ENCODE data around the gene SELENBP1. TPM values are rescaled to one million over a fixed set of nuclear protein-coding genes. Genes with fewer than 3 reads are reported as not detected.

SELENBP1 gene
- total RNA-seq, 4 donors from 2014 or later = 38.2 to 108 (median 61.6) TPM

DNA sequence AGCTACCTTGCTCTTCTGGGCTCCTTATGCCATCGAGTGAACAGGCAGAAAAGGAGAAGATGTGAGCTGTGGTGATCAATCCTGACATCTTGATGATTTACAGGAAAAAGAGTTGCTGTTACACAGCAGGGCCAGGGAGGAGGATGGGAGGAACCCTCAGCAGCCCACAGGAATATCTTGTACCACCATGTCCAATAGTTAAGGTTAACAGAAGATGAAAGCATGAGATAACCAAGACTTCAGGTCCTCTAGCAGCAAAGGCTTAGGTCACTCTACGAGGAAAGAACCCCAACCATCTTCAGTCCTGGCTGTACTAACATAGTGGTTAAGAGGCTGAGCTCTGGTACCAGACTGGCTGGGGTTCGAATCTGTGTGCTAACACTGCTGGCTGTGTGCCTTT is 12.1 kb upstream of the SELENBP1 start:
- no peak for DNase-seq
- Histone ChIP-seq H3K4me1 (no peaks in the 10 kb centered on the region), H3K4me3 (no peak overlapping the region), H3K36me3 (no peaks in the 10 kb centered on the region), H3K9me3 (no peaks in the 10 kb centered on the region), H3K27me3 (no peaks in the 10 kb centered on the region), H3K27ac (no peak overlapping the region)
- intact Hi-C loops (cut with DNase I; ENCODE audit: low total_unique reads) = no loop called here
- TF ChIP-seq, protein P1, sequence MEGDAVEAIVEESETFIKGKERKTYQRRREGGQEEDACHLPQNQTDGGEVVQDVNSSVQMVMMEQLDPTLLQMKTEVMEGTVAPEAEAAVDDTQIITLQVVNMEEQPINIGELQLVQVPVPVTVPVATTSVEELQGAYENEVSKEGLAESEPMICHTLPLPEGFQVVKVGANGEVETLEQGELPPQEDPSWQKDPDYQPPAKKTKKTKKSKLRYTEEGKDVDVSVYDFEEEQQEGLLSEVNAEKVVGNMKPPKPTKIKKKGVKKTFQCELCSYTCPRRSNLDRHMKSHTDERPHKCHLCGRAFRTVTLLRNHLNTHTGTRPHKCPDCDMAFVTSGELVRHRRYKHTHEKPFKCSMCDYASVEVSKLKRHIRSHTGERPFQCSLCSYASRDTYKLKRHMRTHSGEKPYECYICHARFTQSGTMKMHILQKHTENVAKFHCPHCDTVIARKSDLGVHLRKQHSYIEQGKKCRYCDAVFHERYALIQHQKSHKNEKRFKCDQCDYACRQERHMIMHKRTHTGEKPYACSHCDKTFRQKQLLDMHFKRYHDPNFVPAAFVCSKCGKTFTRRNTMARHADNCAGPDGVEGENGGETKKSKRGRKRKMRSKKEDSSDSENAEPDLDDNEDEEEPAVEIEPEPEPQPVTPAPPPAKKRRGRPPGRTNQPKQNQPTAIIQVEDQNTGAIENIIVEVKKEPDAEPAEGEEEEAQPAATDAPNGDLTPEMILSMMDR (IDR thresholded peaks at IDR 0.05) = no peak
- no peak for TF ChIP-seq POLR2A (IDR thresholded peaks at IDR 0.05)

DNA sequence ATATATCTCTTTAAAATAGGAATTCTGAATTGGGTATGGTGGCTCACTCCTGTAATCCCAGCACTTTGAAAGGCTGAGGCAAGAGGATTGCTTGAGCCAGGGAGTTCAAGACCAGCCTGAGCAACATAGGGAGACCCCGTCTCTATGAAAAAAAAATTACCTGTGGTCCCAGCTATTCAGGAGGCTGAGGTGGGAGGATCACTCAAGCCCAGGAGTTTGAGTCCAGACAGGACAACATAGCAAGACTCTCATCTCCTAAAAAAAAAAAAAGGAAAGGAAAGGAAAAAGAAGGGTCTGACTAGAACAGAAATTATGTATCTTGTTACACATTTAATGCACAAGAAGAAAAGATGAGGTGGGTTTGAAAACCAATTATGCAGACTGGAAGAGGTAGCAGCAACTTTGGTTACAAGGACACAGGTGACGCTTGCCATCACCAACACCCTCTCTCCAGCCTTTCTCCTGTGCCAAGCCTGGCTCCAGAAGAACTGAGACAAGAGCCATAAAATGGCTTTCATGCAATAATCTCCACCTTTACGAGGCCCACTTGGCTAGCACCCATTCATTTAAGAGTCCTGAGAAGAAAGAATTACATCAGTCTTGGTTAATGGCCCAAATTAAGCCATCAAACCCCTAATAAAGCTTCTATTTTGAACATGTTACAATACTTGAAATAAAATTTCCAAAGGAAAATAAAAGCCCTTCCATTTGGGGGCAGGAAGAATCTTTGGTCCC is 4.8 kb upstream of the SELENBP1 start:
- Histone ChIP-seq H3K9me3 (no peaks in the 10 kb centered on the region), H3K36me3 (no peaks in the 10 kb centered on the region), H3K27me3 (no peaks in the 10 kb centered on the region), H3K27ac (no peak overlapping the region), H3K4me3 (no peak overlapping the region), H3K4me1 (no peaks in the 10 kb centered on the region)
- intact Hi-C loops (cut with DNase I; ENCODE audit: low total_unique reads) = no loop called here
- no peak for DNase-seq
- no peak for TF ChIP-seq POLR2A (IDR thresholded peaks at IDR 0.05)
- TF ChIP-seq, protein P1 (IDR thresholded peaks at IDR 0.05) = no peak

DNA sequence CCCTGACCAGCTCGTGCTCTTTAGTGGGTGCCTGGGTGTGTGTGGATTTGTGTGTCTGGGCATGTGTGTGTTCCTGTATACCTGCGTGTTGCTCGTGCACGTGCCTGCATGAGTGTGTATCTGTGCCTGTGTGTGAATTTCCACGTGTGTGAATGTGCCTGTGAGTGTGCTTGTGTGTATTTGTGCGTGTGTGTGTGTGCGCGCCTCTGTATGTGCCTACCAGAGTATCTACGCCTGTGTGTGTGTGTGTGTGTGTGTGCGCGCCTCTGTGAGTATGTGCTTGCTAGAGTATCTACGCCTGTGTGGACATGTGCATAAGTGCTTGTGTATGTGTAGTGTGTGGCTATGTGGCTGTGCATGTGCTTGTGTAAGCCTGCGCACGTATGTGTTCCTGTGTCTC is 691 bp upstream of the SELENBP1 start:
- intact Hi-C loops (cut with DNase I; ENCODE audit: low total_unique reads) = no loop called here
- TF ChIP-seq, protein P1 (IDR thresholded peaks at IDR 0.05) = no peak
- TF ChIP-seq POLR2A (IDR thresholded peaks at IDR 0.05) = no peak
- Histone ChIP-seq H3K9me3 (no peaks in the 10 kb centered on the region), H3K4me1 (peaks cover 5 to 8% of the 10 kb centered on the region in 2 donors), H3K4me3 (no peak overlapping the region), H3K36me3 (no peaks in the 10 kb centered on the region), H3K27me3 (no peaks in the 10 kb centered on the region), H3K27ac (peak overlapping the region in 1 of 2 donors; percentile 85)
- DNase-seq = no peak

GRCh38 chr1:151371370-151372057 is 991 bp downstream of the SELENBP1 start:
- peak; percentile 78 for DNase-seq

More at GRCh38 chr1:151371370-151372057, 991 bp downstream of the SELENBP1 start:
- Histone ChIP-seq H3K36me3 (no peaks in the 10 kb centered on the region), H3K4me1 (peaks cover 5 to 12% of the 10 kb centered on the region in 2 donors), H3K4me3 (peak overlapping the region; percentile 29 to 36), H3K27me3 (no peaks in the 10 kb centered on the region), H3K9me3 (no peaks in the 10 kb centered on the region), H3K27ac (peak overlapping the region; percentile 74 to 85)
- intact Hi-C loops (cut with DNase I; ENCODE audit: low total_unique reads) = no loop called here
- no peak for TF ChIP-seq POLR2A (IDR thresholded peaks at IDR 0.05)
- TF ChIP-seq, protein P1 (IDR thresholded peaks at IDR 0.05) = no peak
